Measurements from ENCODE around the gene CCDC172. TPM values are rescaled to one million over a fixed set of nuclear protein-coding genes. Genes with fewer than 3 reads are reported as not detected.
A peak's percentile ranks its signal among the peaks of the same experiment; 100 is the strongest.

CCDC172 gene
- total RNA-seq, 1 donor from 2014 or later: not detected

DNA sequence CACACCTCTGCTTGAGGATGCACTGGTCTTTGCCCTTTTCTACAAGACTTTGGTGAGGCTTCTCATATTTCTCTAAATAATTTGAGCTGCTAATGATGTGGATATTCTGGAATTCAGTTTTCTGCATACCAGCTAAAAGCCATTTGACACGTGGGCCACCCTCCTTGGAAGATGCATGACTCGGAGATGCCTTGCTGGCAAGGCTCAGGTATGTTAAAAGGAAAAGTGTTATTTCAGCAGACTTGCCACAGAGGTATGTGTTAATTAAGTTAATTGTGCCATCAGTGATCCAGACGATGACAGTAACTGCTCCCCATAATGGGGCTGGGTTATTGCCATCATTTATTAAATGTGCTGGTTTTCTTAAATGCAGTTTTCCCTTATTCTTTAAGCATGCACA, 42.5 kb upstream of the CCDC172 start:
- Mint-ChIP-seq H3K27ac (ENCODE audit: unreplicated experiment) (no peak overlapping the region), H3K4me1 (ENCODE audit: low read depth, unreplicated experiment) (peaks cover 7% of the 10 kb centered on the region), H3K9me3 (ENCODE audit: unreplicated experiment) (no peaks in the 10 kb centered on the region), H3K36me3 (ENCODE audit: low read depth, unreplicated experiment) (no peaks in the 10 kb centered on the region), H3K27me3 (ENCODE audit: low read depth, unreplicated experiment) (peaks cover 12% of the 10 kb centered on the region), H3K4me3 (ENCODE audit: unreplicated experiment) (no peak overlapping the region)
- DNase-seq (ENCODE audit: low read depth) (no peak), FAIRE-seq (no peak)
- Histone ChIP-seq H2AFZ (ENCODE audit: low read depth, low read length) (no peak overlapping the region), H3K4me3 (ENCODE audit: insufficient read depth, low read depth, low read length) (no peak overlapping the region), H3K4me1 (ENCODE audit: insufficient read depth, low read length) (peaks cover 7% of the 10 kb centered on the region), H4K20me1 (ENCODE audit: insufficient read depth, low read length) (no peaks in the 10 kb centered on the region), H3K27ac (ENCODE audit: low read depth, low read length) (no peak overlapping the region), H3K9me3 (ENCODE audit: insufficient read depth, low read depth, low read length) (no peaks in the 10 kb centered on the region), H3K27me3 (ENCODE audit: insufficient read depth, low read length) (no peaks in the 10 kb centered on the region), H3K36me3 (ENCODE audit: insufficient read depth, low read length) (no peaks in the 10 kb centered on the region), H3K4me2 (ENCODE audit: low read length) (no peak overlapping the region), H3K79me2 (ENCODE audit: insufficient read depth, low read length) (no peaks in the 10 kb centered on the region), H3K9ac (ENCODE audit: low read length) (no peak overlapping the region)
- TF ChIP-seq, protein P1, sequence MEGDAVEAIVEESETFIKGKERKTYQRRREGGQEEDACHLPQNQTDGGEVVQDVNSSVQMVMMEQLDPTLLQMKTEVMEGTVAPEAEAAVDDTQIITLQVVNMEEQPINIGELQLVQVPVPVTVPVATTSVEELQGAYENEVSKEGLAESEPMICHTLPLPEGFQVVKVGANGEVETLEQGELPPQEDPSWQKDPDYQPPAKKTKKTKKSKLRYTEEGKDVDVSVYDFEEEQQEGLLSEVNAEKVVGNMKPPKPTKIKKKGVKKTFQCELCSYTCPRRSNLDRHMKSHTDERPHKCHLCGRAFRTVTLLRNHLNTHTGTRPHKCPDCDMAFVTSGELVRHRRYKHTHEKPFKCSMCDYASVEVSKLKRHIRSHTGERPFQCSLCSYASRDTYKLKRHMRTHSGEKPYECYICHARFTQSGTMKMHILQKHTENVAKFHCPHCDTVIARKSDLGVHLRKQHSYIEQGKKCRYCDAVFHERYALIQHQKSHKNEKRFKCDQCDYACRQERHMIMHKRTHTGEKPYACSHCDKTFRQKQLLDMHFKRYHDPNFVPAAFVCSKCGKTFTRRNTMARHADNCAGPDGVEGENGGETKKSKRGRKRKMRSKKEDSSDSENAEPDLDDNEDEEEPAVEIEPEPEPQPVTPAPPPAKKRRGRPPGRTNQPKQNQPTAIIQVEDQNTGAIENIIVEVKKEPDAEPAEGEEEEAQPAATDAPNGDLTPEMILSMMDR (IDR thresholded peaks at IDR 0.05; ENCODE audit: insufficient read depth, low read depth, low read length): no peak
- no peak for TF ChIP-seq EZH2 (IDR thresholded peaks at IDR 0.05; ENCODE audit: insufficient read depth, low read length)

DNA sequence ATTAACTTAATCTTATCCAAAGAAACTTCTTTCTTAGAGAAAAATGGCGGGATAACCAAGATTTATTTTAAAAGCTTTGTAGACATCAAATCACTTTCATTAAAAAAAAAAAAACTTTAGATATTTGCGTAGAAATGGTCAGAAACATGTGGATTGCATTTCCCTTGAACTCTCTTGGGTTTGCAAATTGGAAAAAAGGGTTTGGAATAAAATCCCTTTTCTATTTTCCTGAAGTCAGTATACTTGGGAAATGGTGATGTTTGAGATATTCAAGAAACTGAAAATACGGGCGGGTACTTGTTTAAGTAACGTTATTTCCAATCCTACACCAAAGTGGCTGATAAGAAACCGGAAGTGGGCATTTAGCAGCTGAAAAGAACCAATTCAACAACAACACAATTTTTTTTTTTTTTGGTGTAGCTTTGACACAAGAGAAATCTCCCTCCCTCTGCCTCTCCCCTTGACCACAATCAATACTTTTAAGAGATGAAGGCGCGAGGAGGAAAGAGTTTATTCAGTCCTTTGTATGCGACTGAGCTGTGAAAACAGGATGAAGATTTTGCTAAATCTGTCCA, 37.5 kb upstream of the CCDC172 start:
- DNase-seq (ENCODE audit: low read depth) (no peak), FAIRE-seq (no peak)
- Histone ChIP-seq H2AFZ (ENCODE audit: low read depth, low read length) (no peak overlapping the region), H3K4me2 (ENCODE audit: low read length) (no peak overlapping the region), H3K27me3 (ENCODE audit: insufficient read depth, low read length) (no peaks in the 10 kb centered on the region), H3K4me1 (ENCODE audit: insufficient read depth, low read length) (no peaks in the 10 kb centered on the region), H4K20me1 (ENCODE audit: insufficient read depth, low read length) (no peaks in the 10 kb centered on the region), H3K9ac (ENCODE audit: low read length) (no peak overlapping the region), H3K4me3 (ENCODE audit: insufficient read depth, low read depth, low read length) (no peak overlapping the region), H3K79me2 (ENCODE audit: insufficient read depth, low read length) (no peaks in the 10 kb centered on the region), H3K9me3 (ENCODE audit: insufficient read depth, low read depth, low read length) (no peaks in the 10 kb centered on the region), H3K27ac (ENCODE audit: low read depth, low read length) (no peak overlapping the region), H3K36me3 (ENCODE audit: insufficient read depth, low read length) (no peaks in the 10 kb centered on the region)
- Mint-ChIP-seq H3K4me1 (ENCODE audit: low read depth, unreplicated experiment) (peaks cover 1% of the 10 kb centered on the region), H3K27ac (ENCODE audit: unreplicated experiment) (no peak overlapping the region), H3K9me3 (ENCODE audit: unreplicated experiment) (no peaks in the 10 kb centered on the region), H3K36me3 (ENCODE audit: low read depth, unreplicated experiment) (no peaks in the 10 kb centered on the region), H3K4me3 (ENCODE audit: unreplicated experiment) (no peak overlapping the region), H3K27me3 (ENCODE audit: low read depth, unreplicated experiment) (peaks cover 19% of the 10 kb centered on the region)
- TF ChIP-seq EZH2 (IDR thresholded peaks at IDR 0.05; ENCODE audit: insufficient read depth, low read length): no peak
- TF ChIP-seq, protein P1 (IDR thresholded peaks at IDR 0.05; ENCODE audit: insufficient read depth, low read depth, low read length): no peak

DNA sequence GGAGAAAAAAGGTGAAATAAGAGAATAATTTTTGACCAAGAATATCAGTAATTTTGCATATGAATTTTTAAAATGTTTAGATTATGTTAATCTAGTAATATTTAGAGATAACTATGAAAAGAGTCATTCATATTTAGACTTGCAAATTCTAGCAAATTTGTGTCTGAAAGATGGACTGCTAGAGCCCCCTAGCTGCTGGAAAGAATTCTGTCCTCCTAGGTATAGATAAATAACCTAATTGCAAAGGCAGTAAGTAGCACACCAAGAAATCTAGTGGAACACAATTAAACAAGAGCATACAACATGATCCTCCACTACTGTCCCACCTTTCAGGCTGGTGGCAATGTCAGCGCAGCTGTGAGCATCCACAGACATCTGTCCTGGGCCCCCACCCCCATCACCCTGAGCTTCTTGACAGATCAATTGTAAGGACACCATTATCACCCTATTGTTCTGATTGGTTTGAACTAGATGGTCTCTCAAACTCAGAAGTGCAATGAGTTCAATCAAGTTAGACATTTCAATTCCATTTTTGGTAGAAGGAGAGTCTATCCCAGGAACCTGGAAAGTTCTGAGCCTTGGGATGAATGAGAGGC, 36.2 kb upstream of the CCDC172 start:
- H3K27ac ChIP-seq (ENCODE audit: low read depth, low read length): no peak overlapping the region
- H3K4me3 ChIP-seq (ENCODE audit: insufficient read depth, low read depth, low read length): no peak overlapping the region
- H3K4me1 ChIP-seq (ENCODE audit: insufficient read depth, low read length): no peaks in the 10 kb centered on the region
- Mint-ChIP-seq H3K27me3 (ENCODE audit: low read depth, unreplicated experiment) (peaks cover 18% of the 10 kb centered on the region), H3K4me1 (ENCODE audit: low read depth, unreplicated experiment) (no peaks in the 10 kb centered on the region), H3K27ac (ENCODE audit: unreplicated experiment) (no peak overlapping the region), H3K36me3 (ENCODE audit: low read depth, unreplicated experiment) (no peaks in the 10 kb centered on the region), H3K9me3 (ENCODE audit: unreplicated experiment) (no peaks in the 10 kb centered on the region), H3K4me3 (ENCODE audit: unreplicated experiment) (no peak overlapping the region)
- DNase-seq (ENCODE audit: low read depth): no peak
- TF ChIP-seq EZH2 (IDR thresholded peaks at IDR 0.05; ENCODE audit: insufficient read depth, low read length): no peak
- TF ChIP-seq, protein P1 (IDR thresholded peaks at IDR 0.05; ENCODE audit: insufficient read depth, low read depth, low read length): peak; percentile 77
- no peaks in the 10 kb centered on the region for H3K27me3 ChIP-seq (ENCODE audit: insufficient read depth, low read length)
- no peaks in the 10 kb centered on the region for H3K79me2 ChIP-seq (ENCODE audit: insufficient read depth, low read length)
- H2AFZ ChIP-seq (ENCODE audit: low read depth, low read length): no peak overlapping the region
- H4K20me1 ChIP-seq (ENCODE audit: insufficient read depth, low read length): no peaks in the 10 kb centered on the region
- H3K36me3 ChIP-seq (ENCODE audit: insufficient read depth, low read length): no peaks in the 10 kb centered on the region
- H3K9me3 ChIP-seq (ENCODE audit: insufficient read depth, low read depth, low read length): no peaks in the 10 kb centered on the region
- peak; percentile 34 for FAIRE-seq
- H3K4me2 ChIP-seq (ENCODE audit: low read length): no peak overlapping the region
- H3K9ac ChIP-seq (ENCODE audit: low read length): no peak overlapping the region

Measured in astrocyte (in vitro differentiated cells and primary cell).